Bronchial epithelial cell (primary cell): ENCODE data around the gene EME2. TPM values are rescaled to one million over a fixed set of nuclear protein-coding genes. Genes with fewer than 3 reads are reported as not detected.

Source experiments
- DNase-seq: peaks from one replicate; pipeline ENCODE4 v3.0.0-alpha.2; 2010; ENCODE audit warnings: low read depth
- FAIRE-seq: peaks from 2 replicates; lab custom pipeline; 2011; peaks lifted over from hg19 to GRCh38; lab: Jason Lieb, UNC
- H3K27me3 ChIP-seq: 2 replicates; pipeline ENCODE4 v1.5.1; 2011; ENCODE audit warnings: low read length; ENCODE audit not compliant: control insufficient read depth, insufficient read depth
- H3K36me3 ChIP-seq: 2 replicates; pipeline ENCODE4 v1.5.1; 2011; ENCODE audit warnings: low read length; ENCODE audit not compliant: control insufficient read depth, insufficient read depth
- H3K4me3 ChIP-seq: 2 replicates; pipeline ENCODE4 v1.5.1; 2011; ENCODE audit warnings: mild to moderate bottlenecking, low read depth, low read length, control low read depth
- CTCF ChIP-seq: IDR thresholded peaks from 2 replicates; pipeline ENCODE4 v1.5.1; 2011; ENCODE audit warnings: mild to moderate bottlenecking, moderate library complexity, low read length, control low read depth, inconsistent platforms; ENCODE audit not compliant: insufficient read depth, severe bottlenecking
- total RNA-seq: library from RNA; depleted of rRNA; stranded (reverse); fragments of >200 nt; gene quantifications from 2 replicates; pipeline ENCODE4 v1.2.1, GENCODE V29; 2014

EME2 gene
- total RNA-seq, 1 donor from 2014 or later = 5.8 TPM

GRCh38 chr16:1773703-1774447, 1.3 kb downstream of the EME2 start:
- no peak for FAIRE-seq

GRCh38 chr16:1774448-1774780, 1.8 kb downstream of the EME2 start:
- peaks cover 22% of the 10 kb centered on the region for H3K36me3 ChIP-seq
- no peak for DNase-seq
- H3K4me3 ChIP-seq = peak overlapping the region; percentile 97
- no peaks in the 10 kb centered on the region for H3K27me3 ChIP-seq
- no peak for TF ChIP-seq CTCF
- FAIRE-seq = no peak

More at GRCh38 chr16:1773703-1774447, 1.3 kb downstream of the EME2 start:
- no peak for DNase-seq
- Histone ChIP-seq H3K27me3 (no peaks in the 10 kb centered on the region), H3K4me3 (peak overlapping the region; percentile 97), H3K36me3 (peaks cover 22% of the 10 kb centered on the region)
- no peak for TF ChIP-seq CTCF

GRCh38 chr16:1775006-1775845, 2.6 kb downstream of the EME2 start:
- peaks cover 21% of the 10 kb centered on the region for H3K36me3 ChIP-seq
- no peak for TF ChIP-seq CTCF
- no peak overlapping the region for H3K4me3 ChIP-seq
- FAIRE-seq (no peak), DNase-seq (no peak)
- H3K27me3 ChIP-seq = no peaks in the 10 kb centered on the region

- TF ChIP-seq CTCF = no peak
Measured at GRCh38 chr16:1775846-1776671, 3.4 kb downstream of the EME2 start.

GRCh38 chr16:1776672-1776955, 4.0 kb downstream of the EME2 start:
- DNase-seq (no peak), FAIRE-seq (no peak)
- Histone ChIP-seq H3K4me3 (no peak overlapping the region), H3K36me3 (peaks cover 24% of the 10 kb centered on the region), H3K27me3 (no peaks in the 10 kb centered on the region)
- TF ChIP-seq CTCF = no peak

More at GRCh38 chr16:1775846-1776671, 3.4 kb downstream of the EME2 start:
- Histone ChIP-seq H3K27me3 (no peaks in the 10 kb centered on the region), H3K4me3 (no peak overlapping the region), H3K36me3 (peaks cover 23% of the 10 kb centered on the region)
- FAIRE-seq = no peak
- DNase-seq = no peak
